Colon (tissue), 2 donors: ENCODE results near the gene SSC5D.

Source experiments
- FAIRE-seq: peaks from 2 replicates; lab custom pipeline; 2012; peaks lifted over from hg19 to GRCh38; lab: Jason Lieb, UNC
- donor health status: control.
- donor health status: control.

SSC5D gene

DNA sequence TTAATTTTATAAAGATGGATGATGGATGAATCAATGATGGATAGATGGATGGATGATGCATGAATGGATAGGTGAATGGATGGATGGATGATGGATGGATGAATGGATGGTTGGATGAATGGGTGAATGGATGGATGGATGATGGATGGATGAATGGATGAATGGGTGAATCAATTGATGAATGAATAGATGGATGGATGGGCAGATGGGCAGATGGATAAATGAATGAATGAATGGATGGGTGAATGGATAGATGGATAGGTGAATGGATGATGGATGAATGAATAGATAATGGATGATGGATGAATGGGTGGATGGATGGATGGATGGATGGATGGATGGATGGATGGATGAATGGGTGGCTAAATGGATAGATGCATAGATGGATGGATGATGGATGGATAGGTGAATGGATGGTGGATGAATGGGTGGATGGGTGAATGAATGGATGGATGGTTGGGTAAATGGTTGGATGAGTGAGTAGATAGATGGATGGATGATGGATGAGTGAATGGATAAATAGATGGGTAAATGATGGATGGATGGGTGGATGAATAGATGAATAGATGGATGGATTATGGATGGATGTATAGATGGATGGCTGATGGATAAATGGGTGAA, 79.6 kb downstream of the SSC5D start:
- FAIRE-seq = no peak
